Activated CD8-positive, alpha-beta T cell treated with anti-CD3 and anti-CD28 coated beads for 36 hours (primary cell): ENCODE data around the gene TTC23. TPM values are rescaled to one million over a fixed set of nuclear protein-coding genes. Genes with fewer than 3 reads are reported as not detected.
"Not testable (repeated sequence)": the region's sequence is repeated elsewhere in the genome, so short reads cannot be mapped to it uniquely, and the experiment has no call there.

ENCODE experiments used
- ATAC-seq: fragments of 200-7000 bp; cut with Tn5 transposase; one replicate; pipeline ENCODE4 v1.10.0; 2021; ENCODE audit warnings: mild to moderate bottlenecking, moderate library complexity
- CTCF ChIA-PET: fragments of 350-600 bp; sonication (Branson Sonifier 250); formaldehyde crosslinking; loops from one replicate; lab custom pipeline; 2021; ENCODE audit warnings: antibody characterized with exemption; lab: Charles Lee
- POLR2A ChIA-PET: fragments of 350-600 bp; sonication (Branson Sonifier 250); formaldehyde crosslinking; loops from one replicate; lab custom pipeline; 2021; ENCODE audit warnings: antibody characterized with exemption; lab: Charles Lee
- DNase-seq: peaks from one replicate; pipeline ENCODE4 v3.0.0-alpha.2; 2020
- H3K27ac Mint-ChIP-seq: one replicate; pipeline ENCODE4 v1.8.0; 2021; ENCODE audit warnings: mild to moderate bottlenecking, mixed read lengths
- H3K27me3 Mint-ChIP-seq: one replicate; pipeline ENCODE4 v1.8.0; 2021; ENCODE audit warnings: mixed read lengths
- H3K36me3 Mint-ChIP-seq: one replicate; pipeline ENCODE4 v1.8.0; 2021; ENCODE audit warnings: low read depth, mixed read lengths
- H3K4me1 Mint-ChIP-seq: one replicate; pipeline ENCODE4 v1.8.0; 2021; ENCODE audit warnings: low read depth, mixed read lengths
- H3K4me3 Mint-ChIP-seq: one replicate; pipeline ENCODE4 v1.8.0; 2021; ENCODE audit warnings: mild to moderate bottlenecking, moderate library complexity, mixed read lengths
- H3K9me3 Mint-ChIP-seq: one replicate; pipeline ENCODE4 v1.8.0; 2021; ENCODE audit warnings: mixed read lengths
- intact Hi-C: fragments of 100-400 bp; cut with micrococcal nuclease; formaldehyde crosslinking; loops from one replicate; pipeline ENCODE4 v1.10.0; 2022
- total RNA-seq, 2 experiments: library from RNA; stranded (reverse); gene quantifications; one replicate each; pipeline ENCODE4 v1.2.3, GENCODE V29; 2021
- TF ChIP-seq, protein P1 (sequence below): fragments of 200-600 bp; IDR thresholded peaks from one replicate; pipeline ENCODE4 v1.8.0; 2022; ENCODE audit warnings: antibody characterized with exemption, mild to moderate bottlenecking

The TTC23 gene
- total RNA-seq, 2 experiments from 2014 or later: 4.3 to 4.4 TPM

GRCh38 chr15:99238849-99239248 lies 10.5 kb downstream of the TTC23 start:
- H3K36me3 Mint-ChIP-seq: no peaks in the 10 kb centered on the region
- no peak overlapping the region for H3K27ac Mint-ChIP-seq
- H3K4me3 Mint-ChIP-seq: no peak overlapping the region
- peaks cover 16% of the 10 kb centered on the region for H3K4me1 Mint-ChIP-seq
- TF ChIP-seq, protein P1, sequence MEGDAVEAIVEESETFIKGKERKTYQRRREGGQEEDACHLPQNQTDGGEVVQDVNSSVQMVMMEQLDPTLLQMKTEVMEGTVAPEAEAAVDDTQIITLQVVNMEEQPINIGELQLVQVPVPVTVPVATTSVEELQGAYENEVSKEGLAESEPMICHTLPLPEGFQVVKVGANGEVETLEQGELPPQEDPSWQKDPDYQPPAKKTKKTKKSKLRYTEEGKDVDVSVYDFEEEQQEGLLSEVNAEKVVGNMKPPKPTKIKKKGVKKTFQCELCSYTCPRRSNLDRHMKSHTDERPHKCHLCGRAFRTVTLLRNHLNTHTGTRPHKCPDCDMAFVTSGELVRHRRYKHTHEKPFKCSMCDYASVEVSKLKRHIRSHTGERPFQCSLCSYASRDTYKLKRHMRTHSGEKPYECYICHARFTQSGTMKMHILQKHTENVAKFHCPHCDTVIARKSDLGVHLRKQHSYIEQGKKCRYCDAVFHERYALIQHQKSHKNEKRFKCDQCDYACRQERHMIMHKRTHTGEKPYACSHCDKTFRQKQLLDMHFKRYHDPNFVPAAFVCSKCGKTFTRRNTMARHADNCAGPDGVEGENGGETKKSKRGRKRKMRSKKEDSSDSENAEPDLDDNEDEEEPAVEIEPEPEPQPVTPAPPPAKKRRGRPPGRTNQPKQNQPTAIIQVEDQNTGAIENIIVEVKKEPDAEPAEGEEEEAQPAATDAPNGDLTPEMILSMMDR: no peak
- intact Hi-C loops: no loop called here
- ChIA-PET POLR2A (no interaction called here), CTCF (interaction anchor here (1.5 kb wide), 1 partner anchor 162 kb away, joined by 3 read pairs; no protein-coding TSS in a partner anchor)
- DNase-seq: no peak
- peaks cover 14% of the 10 kb centered on the region for H3K27me3 Mint-ChIP-seq
- no peak for ATAC-seq
- no peaks in the 10 kb centered on the region for H3K9me3 Mint-ChIP-seq

DNA sequence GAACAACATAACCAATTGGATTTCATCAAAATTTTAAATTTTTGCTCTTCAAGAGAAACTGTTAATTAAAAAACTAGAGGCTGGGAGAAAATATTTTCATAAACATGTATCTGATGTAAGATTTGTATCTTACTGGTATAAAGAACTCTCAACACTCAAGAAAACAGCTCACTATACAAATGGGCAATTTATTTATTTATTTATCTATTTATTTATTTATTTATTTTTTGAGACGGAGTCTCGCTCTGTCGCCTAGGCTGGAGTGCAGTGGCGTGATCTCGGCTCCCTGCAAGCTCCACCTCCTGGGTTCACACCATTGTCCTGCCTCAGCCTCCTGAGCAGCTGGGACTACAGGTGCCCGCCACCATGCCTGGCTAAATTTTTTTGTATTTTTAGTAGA lies 15.2 kb downstream of the TTC23 start:
- intact Hi-C loops, H3K4me3 Mint-ChIP-seq, POLR2A ChIA-PET, H3K9me3 Mint-ChIP-seq, ATAC-seq, H3K4me1 Mint-ChIP-seq, H3K27ac Mint-ChIP-seq, H3K36me3 Mint-ChIP-seq, H3K27me3 Mint-ChIP-seq, DNase-seq: not testable (repeated sequence)
- CTCF ChIA-PET: interaction anchor here (0.7 kb wide), 1 partner anchor 158 kb away, joined by 3 read pairs; no protein-coding TSS in a partner anchor

- Mint-ChIP-seq H3K27ac (no peak overlapping the region), H3K36me3 (no peaks in the 10 kb centered on the region), H3K4me1 (no peaks in the 10 kb centered on the region), H3K9me3 (peaks cover 3% of the 10 kb centered on the region), H3K27me3 (peaks cover 8% of the 10 kb centered on the region), H3K4me3 (no peak overlapping the region)
- ChIA-PET POLR2A (no interaction called here), CTCF (no interaction called here)
- intact Hi-C loops: no loop called here
- ATAC-seq: no peak
- DNase-seq: no peak
- TF ChIP-seq, protein P1: no peak
Observed at GRCh38 chr15:99232740-99233139, 16.6 kb downstream of the TTC23 start.

- peaks cover 6% of the 10 kb centered on the region for H3K27me3 Mint-ChIP-seq
- H3K36me3 Mint-ChIP-seq: no peaks in the 10 kb centered on the region
- ChIA-PET POLR2A (no interaction called here), CTCF (no interaction called here)
- no peak overlapping the region for H3K4me3 Mint-ChIP-seq
- ATAC-seq (no peak), DNase-seq (no peak)
- TF ChIP-seq, protein P1: no peak
- intact Hi-C loops: no loop called here
- no peak overlapping the region for H3K27ac Mint-ChIP-seq
- no peaks in the 10 kb centered on the region for H3K4me1 Mint-ChIP-seq
- H3K9me3 Mint-ChIP-seq: peaks cover 3% of the 10 kb centered on the region
Observed at GRCh38 chr15:99230867-99231266, 18.5 kb downstream of the TTC23 start.

- Mint-ChIP-seq H3K9me3 (peaks cover 3% of the 10 kb centered on the region), H3K4me1 (no peaks in the 10 kb centered on the region), H3K27ac (no peak overlapping the region), H3K4me3 (no peak overlapping the region), H3K27me3 (peaks cover 3% of the 10 kb centered on the region), H3K36me3 (no peaks in the 10 kb centered on the region)
- ATAC-seq (no peak), DNase-seq (no peak)
- ChIA-PET CTCF (interaction anchor here (0.6 kb wide), 1 partner anchor 217 kb away, joined by 3 read pairs; no protein-coding TSS in a partner anchor), POLR2A (interaction anchor here (1.0 to 1.6 kb wide), 2 partner anchors 23 to 132 kb away, joined by 3 to 5 read pairs; partner anchors contain the start of gene LRRC28)
- TF ChIP-seq, protein P1: no peak
- intact Hi-C loops: no loop called here
Observed at GRCh38 chr15:99228120-99228770, 21.1 kb downstream of the TTC23 start.
